Liver (tissue), 9 donors: ENCODE results near the gene HOXA3. TPM values are rescaled to one million over a fixed set of nuclear protein-coding genes. Genes with fewer than 3 reads are reported as not detected.
A peak's percentile ranks its signal among the peaks of the same experiment; 100 is the strongest.

Experiments used
- DNase-seq: peaks from one replicate; pipeline ENCODE4 v3.0.0-alpha.2; 2017; ENCODE audit warnings: low spot score
- H3K27ac ChIP-seq, 2 donors: one replicate each; pipeline ENCODE4 v1.7.0; 2013; ENCODE audit warnings: inconsistent platforms in 2 of 2, low read length in 2 of 2, control low read depth in 1 of 2, low read depth in 1 of 2, mild to moderate bottlenecking in 1 of 2
- H3K27me3 ChIP-seq, 4 donors: one replicate each; pipeline versions ENCODE4 v1.6.1 to v1.7.0; 2013; ENCODE audit warnings: low read length in 3 of 4, inconsistent platforms in 1 of 4, mild to moderate bottlenecking in 1 of 4, moderate library complexity in 1 of 4; ENCODE audit not compliant: control insufficient read depth in 4 of 4, insufficient read depth in 4 of 4
- H3K36me3 ChIP-seq, 4 donors: one replicate each; pipeline versions ENCODE4 v1.6.1 to v1.7.0; 2013; ENCODE audit warnings: low read length in 3 of 4, mild to moderate bottlenecking in 3 of 4, low read depth in 1 of 4, moderate library complexity in 1 of 4; ENCODE audit not compliant: control insufficient read depth in 4 of 4, insufficient read depth in 3 of 4
- H3K4me1 ChIP-seq, 4 donors: one replicate each; pipeline versions ENCODE4 v1.6.1 to v1.7.0; 2013; ENCODE audit warnings: low read length in 3 of 4, mild to moderate bottlenecking in 3 of 4, moderate library complexity in 1 of 4; ENCODE audit not compliant: control insufficient read depth in 4 of 4, insufficient read depth in 4 of 4
- H3K4me3 ChIP-seq, 3 donors: one replicate each; pipeline versions ENCODE4 v1.6.1 to v1.7.0; 2013; ENCODE audit warnings: low read length in 3 of 3, control low read depth in 1 of 3, low read depth in 1 of 3, mild to moderate bottlenecking in 1 of 3
- H3K9ac ChIP-seq, 2 donors: one replicate each; pipeline ENCODE4 v1.7.0; 2013; ENCODE audit warnings: low read length in 2 of 2, mild to moderate bottlenecking in 2 of 2, moderate library complexity in 2 of 2, control low read depth in 1 of 2, low read depth in 1 of 2
- H3K9me3 ChIP-seq, 4 donors: one replicate each; pipeline versions ENCODE4 v1.6.1 to v1.7.0; 2013; ENCODE audit warnings: low read length in 3 of 4; ENCODE audit not compliant: control insufficient read depth in 4 of 4
- EGR1 ChIP-seq, 2 donors: IDR thresholded peaks; 2 replicates each; pipeline ENCODE4 v1.6.1; 2016 to 2018; ENCODE audit warnings: antibody characterized with exemption in 2 of 2, low read depth in 2 of 2
- FOXA1 ChIP-seq: IDR thresholded peaks from 2 replicates; pipeline ENCODE4 v1.6.1; 2016; ENCODE audit warnings: antibody characterized with exemption
- FOXA2 ChIP-seq: IDR thresholded peaks from 2 replicates; pipeline ENCODE4 v1.6.1; 2016; ENCODE audit warnings: antibody characterized with exemption
- HNF4A ChIP-seq, 2 donors: conservative IDR thresholded peaks; 2 replicates each; pipeline ENCODE4 v1.6.1; 2016; ENCODE audit warnings: antibody characterized with exemption in 2 of 2, mild to moderate bottlenecking in 2 of 2
- HNF4G ChIP-seq: IDR thresholded peaks from 2 replicates; pipeline ENCODE4 v1.6.1; 2016; ENCODE audit warnings: antibody characterized with exemption
- JUND ChIP-seq, 2 donors: IDR thresholded peaks; 2 replicates each; pipeline ENCODE4 v1.6.1; 2016; ENCODE audit warnings: antibody characterized with exemption in 2 of 2
- NR2F2 ChIP-seq: IDR thresholded peaks from 2 replicates; pipeline ENCODE4 v1.6.1; 2016; ENCODE audit warnings: antibody characterized with exemption
- RAD21 ChIP-seq, 2 donors: IDR thresholded peaks; 2 replicates each; pipeline ENCODE4 v1.6.1; 2016; ENCODE audit warnings: antibody characterized with exemption in 2 of 2, mild to moderate bottlenecking in 2 of 2
- REST ChIP-seq: IDR thresholded peaks from 2 replicates; pipeline ENCODE4 v1.6.1; 2016; ENCODE audit warnings: antibody characterized with exemption, mild to moderate bottlenecking
- RXRA ChIP-seq, 2 donors: IDR thresholded peaks; 2 replicates each; pipeline ENCODE4 v1.6.1; 2017 to 2018; ENCODE audit warnings: antibody characterized with exemption in 2 of 2, mild to moderate bottlenecking in 1 of 2
- TAF1 ChIP-seq: conservative IDR thresholded peaks from 2 replicates; pipeline ENCODE4 v1.6.1; 2016; ENCODE audit warnings: antibody characterized with exemption, mild to moderate bottlenecking
- YY1 ChIP-seq: IDR thresholded peaks from 2 replicates; pipeline ENCODE4 v1.6.1; 2016; ENCODE audit warnings: antibody characterized with exemption, mild to moderate bottlenecking
- WGBS: extraction: QIAGEN DNeasy Blood & Tissue Kit; methylation state at CpG from one replicate; pipeline ENCODE4 v1.1.7; 2013; 5-methylcytosine and 5-hydroxymethylcytosine counted together
- polyA plus RNA-seq, 2 donors: library from polyadenylated mRNA; stranded (reverse) in 1 of 2; unstranded in 1 of 2; fragments of 200-250 nt in 1 of 2; fragments of >200 nt in 1 of 2; fragmentation: Nextera tagmentation in 1 of 2; extraction: Ambion mirVana in 1 of 2; gene quantifications; one replicate each; pipeline versions ENCODE4 v1.2.1 to v1.2.3, GENCODE V29; 2013 to 2015
- total RNA-seq, 2 donors: library from RNA; depleted of rRNA; stranded (reverse); fragments of >200 nt; gene quantifications; one replicate each; pipeline ENCODE4 v1.2.3, GENCODE V29; 2014
- TF ChIP-seq, protein P1 (sequence below): IDR thresholded peaks from 2 replicates; pipeline ENCODE4 v1.6.1; 2016; ENCODE audit warnings: antibody characterized with exemption
- TF ChIP-seq, protein P2 (sequence below): IDR thresholded peaks from 2 replicates; pipeline ENCODE4 v1.6.1; 2016; ENCODE audit warnings: antibody characterized with exemption
- TF ChIP-seq, protein P3 (sequence below): IDR thresholded peaks from 2 replicates; pipeline ENCODE4 v1.6.1; 2016; ENCODE audit warnings: antibody characterized with exemption
- TF ChIP-seq, protein P4 (sequence below): fragments of 150-350 bp; IDR thresholded peaks from 2 replicates; pipeline ENCODE4 v1.5.1; 2017; ENCODE audit warnings: improper control_type of control experiment, low read depth, low read length; ENCODE audit not compliant: missing input control
- donor health status: healthy.
- donor health status: healthy.
- donor health status: healthy.
- donor health status: healthy.
- donor health status: healthy.

HOXA3 gene
- total and polyA plus RNA-seq, 4 donors, result 0.11 to 0.28 (median 0.20) TPM

DNA sequence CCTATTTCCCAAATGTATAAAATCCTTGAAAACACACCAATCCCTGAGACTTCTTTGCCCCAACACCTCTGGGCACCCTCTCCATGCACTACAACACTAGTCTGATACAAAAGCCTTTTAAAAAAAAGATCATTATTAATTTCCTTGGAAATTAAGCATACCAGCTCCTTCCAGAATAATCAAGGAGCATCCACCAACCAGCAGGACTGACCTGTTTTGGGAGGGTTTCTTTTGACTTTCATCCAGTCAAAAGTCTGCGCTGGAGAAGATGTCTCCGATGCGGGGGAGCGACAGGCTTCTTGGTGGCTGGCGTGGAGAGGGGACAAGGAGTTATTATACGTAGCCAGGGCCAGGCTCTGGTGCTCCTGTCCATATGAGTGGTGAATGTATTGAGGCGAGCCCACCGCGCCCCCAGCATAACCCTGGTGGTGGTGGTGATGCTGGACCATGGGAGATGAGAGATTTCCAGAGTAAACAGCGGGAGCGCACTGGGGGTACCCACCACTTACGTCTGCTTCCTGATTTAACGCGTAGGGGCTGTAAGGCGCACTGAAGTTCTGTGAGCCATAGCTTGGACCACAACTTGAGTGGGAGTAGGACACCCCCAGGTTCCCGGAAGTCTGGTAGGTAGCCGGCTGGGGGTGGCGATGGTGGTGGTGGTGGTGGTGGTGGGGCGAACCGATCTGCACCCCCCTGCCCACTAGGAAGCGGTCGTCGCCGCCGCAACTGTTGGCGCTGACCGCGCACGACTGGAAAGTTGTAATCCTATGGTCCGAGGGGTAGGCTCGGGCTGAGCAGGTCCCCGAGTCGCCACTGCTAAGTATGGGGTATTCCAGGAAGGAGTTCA, 57.1 kb downstream of the HOXA3 start:
- peak overlapping the region in 1 of 3 donors; percentile 61 for H3K4me3 ChIP-seq
- no peak overlapping the region for H3K27ac ChIP-seq
- no peak overlapping the region for H3K9ac ChIP-seq
- no peak for DNase-seq
- no peak for TF ChIP-seq EGR1 (IDR thresholded peaks at IDR 0.05; ENCODE audit: low read depth in 2 of 2)
- no peak for TF ChIP-seq YY1
- TF ChIP-seq, protein P1, sequence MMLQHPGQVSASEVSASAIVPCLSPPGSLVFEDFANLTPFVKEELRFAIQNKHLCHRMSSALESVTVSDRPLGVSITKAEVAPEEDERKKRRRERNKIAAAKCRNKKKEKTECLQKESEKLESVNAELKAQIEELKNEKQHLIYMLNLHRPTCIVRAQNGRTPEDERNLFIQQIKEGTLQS, result no peak
- TF ChIP-seq NR2F2, result no peak
- TF ChIP-seq JUND (IDR thresholded peaks at IDR 0.05), result no peak
- TF ChIP-seq FOXA1, result no peak
- TF ChIP-seq, protein P2, sequence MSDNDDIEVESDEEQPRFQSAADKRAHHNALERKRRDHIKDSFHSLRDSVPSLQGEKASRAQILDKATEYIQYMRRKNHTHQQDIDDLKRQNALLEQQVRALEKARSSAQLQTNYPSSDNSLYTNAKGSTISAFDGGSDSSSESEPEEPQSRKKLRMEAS, result no peak
- no peak for TF ChIP-seq RXRA (IDR thresholded peaks at IDR 0.05)
- TF ChIP-seq, protein P3, sequence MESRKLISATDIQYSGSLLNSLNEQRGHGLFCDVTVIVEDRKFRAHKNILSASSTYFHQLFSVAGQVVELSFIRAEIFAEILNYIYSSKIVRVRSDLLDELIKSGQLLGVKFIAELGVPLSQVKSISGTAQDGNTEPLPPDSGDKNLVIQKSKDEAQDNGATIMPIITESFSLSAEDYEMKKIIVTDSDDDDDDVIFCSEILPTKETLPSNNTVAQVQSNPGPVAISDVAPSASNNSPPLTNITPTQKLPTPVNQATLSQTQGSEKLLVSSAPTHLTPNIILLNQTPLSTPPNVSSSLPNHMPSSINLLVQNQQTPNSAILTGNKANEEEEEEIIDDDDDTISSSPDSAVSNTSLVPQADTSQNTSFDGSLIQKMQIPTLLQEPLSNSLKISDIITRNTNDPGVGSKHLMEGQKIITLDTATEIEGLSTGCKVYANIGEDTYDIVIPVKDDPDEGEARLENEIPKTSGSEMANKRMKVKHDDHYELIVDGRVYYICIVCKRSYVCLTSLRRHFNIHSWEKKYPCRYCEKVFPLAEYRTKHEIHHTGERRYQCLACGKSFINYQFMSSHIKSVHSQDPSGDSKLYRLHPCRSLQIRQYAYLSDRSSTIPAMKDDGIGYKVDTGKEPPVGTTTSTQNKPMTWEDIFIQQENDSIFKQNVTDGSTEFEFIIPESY, result no peak
- no peaks in the 10 kb centered on the region for H3K9me3 ChIP-seq
- H3K27me3 ChIP-seq, result peaks cover 4 to 34% (median 18%) of the 10 kb centered on the region in 4 donors
- peaks cover 0 to 1% (median 0%) of the 10 kb centered on the region in 4 donors for H3K4me1 ChIP-seq
- WGBS, result 8% methylated on average over 33 of the region's 33 CpGs
- H3K36me3 ChIP-seq, result no peaks in the 10 kb centered on the region

GRCh38 chr7:27094304-27095049, 57.9 kb downstream of the HOXA3 start:
- Histone ChIP-seq H3K27me3 (peaks cover 4 to 38% (median 21%) of the 10 kb centered on the region in 4 donors), H3K9me3 (no peaks in the 10 kb centered on the region), H3K4me3 (no peak overlapping the region), H3K4me1 (peaks cover 0 to 1% (median 0%) of the 10 kb centered on the region in 4 donors), H3K27ac (no peak overlapping the region), H3K9ac (no peak overlapping the region), H3K36me3 (no peaks in the 10 kb centered on the region)
- no peak for DNase-seq
- TF ChIP-seq NR2F2, result no peak
- no peak for TF ChIP-seq HNF4A (conservative IDR thresholded peaks at IDR 0.05)
- TF ChIP-seq TAF1, result no peak
- TF ChIP-seq, protein P4, sequence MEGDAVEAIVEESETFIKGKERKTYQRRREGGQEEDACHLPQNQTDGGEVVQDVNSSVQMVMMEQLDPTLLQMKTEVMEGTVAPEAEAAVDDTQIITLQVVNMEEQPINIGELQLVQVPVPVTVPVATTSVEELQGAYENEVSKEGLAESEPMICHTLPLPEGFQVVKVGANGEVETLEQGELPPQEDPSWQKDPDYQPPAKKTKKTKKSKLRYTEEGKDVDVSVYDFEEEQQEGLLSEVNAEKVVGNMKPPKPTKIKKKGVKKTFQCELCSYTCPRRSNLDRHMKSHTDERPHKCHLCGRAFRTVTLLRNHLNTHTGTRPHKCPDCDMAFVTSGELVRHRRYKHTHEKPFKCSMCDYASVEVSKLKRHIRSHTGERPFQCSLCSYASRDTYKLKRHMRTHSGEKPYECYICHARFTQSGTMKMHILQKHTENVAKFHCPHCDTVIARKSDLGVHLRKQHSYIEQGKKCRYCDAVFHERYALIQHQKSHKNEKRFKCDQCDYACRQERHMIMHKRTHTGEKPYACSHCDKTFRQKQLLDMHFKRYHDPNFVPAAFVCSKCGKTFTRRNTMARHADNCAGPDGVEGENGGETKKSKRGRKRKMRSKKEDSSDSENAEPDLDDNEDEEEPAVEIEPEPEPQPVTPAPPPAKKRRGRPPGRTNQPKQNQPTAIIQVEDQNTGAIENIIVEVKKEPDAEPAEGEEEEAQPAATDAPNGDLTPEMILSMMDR, result no peak
- TF ChIP-seq RAD21 (IDR thresholded peaks at IDR 0.05), result no peak
- no peak for TF ChIP-seq HNF4G
- TF ChIP-seq, protein P3, result no peak
- no peak for TF ChIP-seq FOXA2
- TF ChIP-seq REST, result no peak
- no peak for TF ChIP-seq RXRA (IDR thresholded peaks at IDR 0.05)
- no peak for TF ChIP-seq FOXA1
- TF ChIP-seq, protein P1, result no peak
- TF ChIP-seq YY1, result no peak
- 29% methylated on average over 29 of the region's 29 CpGs for whole genome bisulfite sequencing
